Adipocyte (in vitro differentiated cells): ENCODE results near the gene UBE2R2.

Source experiments
- DNase-seq: peaks from one replicate; pipeline ENCODE4 v3.0.0-alpha.2; 2015; ENCODE audit warnings: low read depth
- H3K27me3 ChIP-seq: replicated peaks from 2 replicates; pipeline ENCODE4 v1.7.0; 2013; ENCODE audit warnings: mild to moderate bottlenecking, low read length, moderate library complexity; ENCODE audit not compliant: control insufficient read depth, insufficient read depth
- H3K36me3 ChIP-seq: 2 replicates; pipeline ENCODE4 v1.7.0; 2013; ENCODE audit warnings: low read length, mild to moderate bottlenecking, moderate library complexity; ENCODE audit not compliant: control insufficient read depth, insufficient read depth, severe bottlenecking
- H3K4me1 ChIP-seq: 2 replicates; pipeline ENCODE4 v1.7.0; 2013; ENCODE audit warnings: mild to moderate bottlenecking, low read length, moderate library complexity; ENCODE audit not compliant: control insufficient read depth, insufficient read depth
- H3K4me3 ChIP-seq: 2 replicates; pipeline ENCODE4 v1.7.0; 2013; ENCODE audit warnings: mild to moderate bottlenecking, low read length, moderate library complexity
- H3K9ac ChIP-seq: 2 replicates; pipeline ENCODE4 v1.7.0; 2013; ENCODE audit warnings: mild to moderate bottlenecking, low read length, moderate library complexity
- H3K9me3 ChIP-seq: 2 replicates; pipeline ENCODE4 v1.7.0; 2013; ENCODE audit warnings: mild to moderate bottlenecking, low read length, moderate library complexity; ENCODE audit not compliant: control insufficient read depth

UBE2R2 gene

DNA sequence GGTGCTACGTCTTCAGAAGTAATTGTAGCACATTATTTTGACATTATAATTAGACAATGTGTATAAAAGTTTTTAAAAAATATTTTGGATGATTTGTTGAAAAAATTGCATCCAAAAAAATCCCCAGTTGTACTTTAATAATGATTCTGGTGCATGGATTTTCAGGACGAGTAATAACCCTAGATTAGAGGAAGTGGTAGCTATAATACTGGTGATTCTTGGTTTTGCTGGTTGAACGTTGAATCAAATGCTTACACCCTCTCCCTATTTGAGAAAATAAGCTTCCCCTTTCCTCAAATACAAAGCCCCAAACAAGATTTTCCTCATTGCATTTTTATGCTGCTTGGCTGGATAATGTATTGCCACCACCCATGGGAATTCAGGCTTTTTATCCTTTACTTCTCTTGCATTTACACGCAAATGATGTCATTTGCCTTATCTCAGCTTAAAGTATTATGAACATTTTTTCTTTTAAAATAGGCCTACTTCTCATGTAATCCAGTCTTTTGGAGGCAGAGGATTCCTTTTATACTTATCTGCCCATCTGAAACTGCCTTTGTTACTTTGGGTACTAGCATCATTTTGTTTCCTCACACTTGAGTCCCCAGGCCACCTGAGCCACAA is 86.3 kb downstream of the UBE2R2 start:
- Histone ChIP-seq H3K4me1 (peaks cover 22% of the 10 kb centered on the region), H3K36me3 (peaks cover 40% of the 10 kb centered on the region), H3K9me3 (no peaks in the 10 kb centered on the region), H3K9ac (no peak overlapping the region), H3K27me3 (no peaks in the 10 kb centered on the region), H3K4me3 (no peak overlapping the region)
- peak; percentile 52 for DNase-seq

DNA sequence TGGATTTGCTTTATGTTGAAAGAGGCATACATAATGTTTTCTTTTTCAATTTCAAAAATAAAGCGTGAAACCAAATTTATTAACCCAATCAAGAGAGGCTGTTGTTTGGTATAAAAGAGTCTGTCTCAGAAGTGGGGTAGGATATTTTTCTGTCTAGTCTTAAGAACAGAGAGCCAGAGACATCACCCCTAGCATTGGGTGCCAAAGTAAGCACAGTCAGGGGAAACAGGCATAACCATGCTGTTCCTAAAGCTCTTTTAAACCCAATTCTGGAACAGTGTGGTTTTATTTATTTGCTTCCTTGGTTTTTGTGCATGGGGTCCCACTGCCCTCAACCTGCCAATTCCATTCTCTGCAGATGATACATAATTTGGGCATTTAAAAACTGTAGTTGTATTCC is 88.2 kb downstream of the UBE2R2 start:
- H3K9ac ChIP-seq, result no peak overlapping the region
- H3K27me3 ChIP-seq, result no peaks in the 10 kb centered on the region
- H3K36me3 ChIP-seq, result peaks cover 35% of the 10 kb centered on the region
- H3K9me3 ChIP-seq, result no peaks in the 10 kb centered on the region
- DNase-seq, result no peak
- no peak overlapping the region for H3K4me3 ChIP-seq
- peaks cover 26% of the 10 kb centered on the region for H3K4me1 ChIP-seq

DNA sequence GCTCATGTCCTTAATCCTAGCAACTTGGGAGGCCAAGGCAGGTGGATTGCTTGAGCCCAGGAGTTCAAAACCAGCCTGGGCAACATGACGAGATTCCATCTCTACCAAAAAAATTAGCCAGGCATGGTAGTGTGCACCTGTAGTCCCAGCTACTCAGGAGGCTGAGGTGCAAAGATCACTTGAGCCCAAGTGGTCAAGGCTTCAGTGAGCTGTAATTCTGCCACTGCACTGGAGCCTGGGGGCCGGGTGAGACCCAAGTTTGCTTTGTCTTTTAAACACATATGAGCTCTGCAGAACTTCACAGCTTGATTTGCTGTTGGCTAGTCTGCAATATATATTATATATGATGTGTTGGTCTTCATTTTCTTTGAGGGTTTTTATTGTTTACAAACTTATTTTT is 89.8 kb downstream of the UBE2R2 start:
- Histone ChIP-seq H3K4me1 (peaks cover 26% of the 10 kb centered on the region), H3K9me3 (no peaks in the 10 kb centered on the region), H3K4me3 (no peak overlapping the region), H3K27me3 (no peaks in the 10 kb centered on the region), H3K36me3 (peaks cover 19% of the 10 kb centered on the region), H3K9ac (no peak overlapping the region)
- no peak for DNase-seq

DNA sequence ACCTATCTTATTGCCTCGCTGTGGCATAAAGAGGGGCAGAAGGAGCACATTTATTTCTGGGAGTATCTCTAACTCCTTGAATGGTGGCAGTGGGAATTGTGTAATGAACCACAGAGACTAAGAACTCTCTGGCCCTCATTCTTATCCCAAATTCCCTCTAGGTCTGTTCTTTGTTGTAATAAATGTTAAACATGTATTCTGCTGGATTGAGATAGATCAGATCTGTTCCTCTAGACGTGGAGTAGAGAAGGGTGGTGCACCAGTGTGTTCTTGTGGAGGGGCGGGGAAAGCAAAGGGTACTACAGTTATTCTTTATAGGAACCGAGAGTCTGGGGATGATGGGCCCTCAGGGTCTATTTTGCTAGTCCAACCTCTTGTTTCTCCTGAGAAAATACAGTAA is 90.4 kb downstream of the UBE2R2 start:
- Histone ChIP-seq H3K4me1 (peaks cover 26% of the 10 kb centered on the region), H3K27me3 (no peaks in the 10 kb centered on the region), H3K9ac (no peak overlapping the region), H3K9me3 (no peaks in the 10 kb centered on the region), H3K4me3 (no peak overlapping the region), H3K36me3 (peaks cover 17% of the 10 kb centered on the region)
- no peak for DNase-seq

DNA sequence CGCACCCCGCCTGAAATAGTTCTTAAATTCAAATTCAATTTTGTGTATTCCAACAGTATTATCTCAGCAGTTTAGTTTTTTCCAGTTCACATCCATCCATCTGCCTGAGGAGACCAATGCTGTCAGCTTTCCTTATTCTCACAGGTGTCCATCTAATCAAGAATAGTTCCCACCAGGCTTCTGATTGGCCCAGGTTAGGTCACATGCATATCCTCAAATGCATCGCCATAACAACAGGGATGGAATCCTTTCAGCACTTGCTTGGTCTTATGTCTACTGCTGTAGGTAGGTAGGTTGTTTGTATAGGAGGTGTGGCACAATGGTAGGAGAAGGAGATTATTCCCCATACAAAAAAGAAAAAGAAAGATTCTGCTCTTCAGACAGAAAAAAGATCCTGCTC is 91.2 kb downstream of the UBE2R2 start:
- DNase-seq, result no peak
- Histone ChIP-seq H3K36me3 (peaks cover 22% of the 10 kb centered on the region), H3K9me3 (no peaks in the 10 kb centered on the region), H3K4me1 (peaks cover 26% of the 10 kb centered on the region), H3K9ac (no peak overlapping the region), H3K27me3 (no peaks in the 10 kb centered on the region), H3K4me3 (no peak overlapping the region)

DNA sequence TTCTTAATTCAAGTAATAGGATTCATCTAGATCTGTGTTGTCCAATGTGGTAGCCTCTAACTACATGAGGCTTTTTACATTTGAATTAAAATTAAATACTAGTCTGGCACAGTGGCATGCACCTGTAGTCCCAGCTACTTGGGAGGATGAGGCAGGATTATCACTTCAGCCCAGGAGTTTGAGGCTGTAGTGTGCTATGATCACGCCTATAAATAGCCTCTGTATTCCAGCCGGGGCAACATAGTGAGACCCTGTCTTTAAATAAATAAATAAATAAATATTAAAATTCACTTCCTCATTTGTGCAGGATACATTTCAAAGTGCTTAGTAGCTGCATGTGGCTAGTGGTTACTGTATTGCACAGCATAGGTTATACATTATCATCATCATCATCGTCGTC is 91.8 kb downstream of the UBE2R2 start:
- Histone ChIP-seq H3K4me3 (no peak overlapping the region), H3K4me1 (peaks cover 30% of the 10 kb centered on the region), H3K9me3 (no peaks in the 10 kb centered on the region), H3K27me3 (no peaks in the 10 kb centered on the region), H3K36me3 (peaks cover 22% of the 10 kb centered on the region), H3K9ac (no peak overlapping the region)
- DNase-seq, result no peak

DNA sequence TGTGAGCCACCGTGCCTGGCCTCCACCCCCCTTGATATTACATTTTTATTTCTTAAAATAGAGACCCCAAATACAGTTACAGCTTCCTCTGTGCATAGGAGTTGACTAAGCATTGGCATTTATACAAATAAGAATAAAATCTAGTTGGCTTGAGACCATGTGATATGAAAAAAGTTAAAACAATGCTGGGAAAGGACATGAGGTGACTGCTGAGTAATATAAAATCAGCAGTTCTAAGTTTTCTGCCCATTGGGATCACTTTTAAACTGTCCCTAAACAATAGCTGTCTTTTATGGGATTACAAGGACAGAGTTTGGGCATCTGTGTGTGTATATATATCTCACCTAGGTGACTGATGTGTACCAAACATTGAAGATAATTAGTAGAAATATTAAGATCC is 96.6 kb downstream of the UBE2R2 start:
- H3K9ac ChIP-seq, result no peak overlapping the region
- H3K36me3 ChIP-seq, result peaks cover 55% of the 10 kb centered on the region
- no peaks in the 10 kb centered on the region for H3K9me3 ChIP-seq
- H3K4me3 ChIP-seq, result no peak overlapping the region
- no peaks in the 10 kb centered on the region for H3K27me3 ChIP-seq
- peaks cover 10% of the 10 kb centered on the region for H3K4me1 ChIP-seq
- no peak for DNase-seq

DNA sequence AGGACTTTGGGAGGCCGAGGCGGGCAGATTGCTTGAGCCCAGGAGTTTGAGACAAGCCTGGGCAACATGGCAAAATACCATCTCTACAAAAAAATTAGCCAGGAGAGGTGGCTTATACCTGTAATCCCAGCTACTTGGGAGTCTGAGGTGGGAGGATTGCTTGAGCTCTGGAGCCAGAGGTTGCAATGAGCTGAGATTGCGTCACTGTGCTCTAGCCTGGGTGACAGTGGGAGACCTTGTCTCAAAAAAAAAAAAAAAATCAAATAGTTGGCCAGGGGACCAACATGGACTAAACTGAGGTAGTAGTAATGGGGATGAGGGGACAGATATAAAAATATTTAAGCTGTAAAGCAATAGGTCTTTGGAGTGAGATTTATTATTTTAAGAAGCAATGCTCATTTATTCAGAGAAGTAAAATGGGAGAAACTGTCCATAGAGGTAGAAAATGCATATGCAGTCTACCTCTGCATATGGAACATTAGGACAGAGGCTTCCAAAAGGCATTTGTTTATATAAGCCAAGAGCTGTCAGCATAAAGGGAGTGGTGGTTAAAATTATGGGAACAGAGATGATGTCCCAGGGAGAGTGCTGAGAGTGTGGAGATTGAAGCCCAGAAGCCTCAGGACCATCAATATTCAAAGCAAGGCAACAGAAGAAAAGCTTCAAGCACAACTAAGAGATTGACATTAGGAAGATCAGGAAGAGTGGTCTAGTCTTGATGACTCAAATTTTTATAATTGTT is 98.1 kb downstream of the UBE2R2 start:
- no peak for DNase-seq
- Histone ChIP-seq H3K27me3 (no peaks in the 10 kb centered on the region), H3K9me3 (no peaks in the 10 kb centered on the region), H3K4me3 (no peak overlapping the region), H3K9ac (no peak overlapping the region), H3K4me1 (peaks cover 7% of the 10 kb centered on the region), H3K36me3 (peaks cover 69% of the 10 kb centered on the region)

DNA sequence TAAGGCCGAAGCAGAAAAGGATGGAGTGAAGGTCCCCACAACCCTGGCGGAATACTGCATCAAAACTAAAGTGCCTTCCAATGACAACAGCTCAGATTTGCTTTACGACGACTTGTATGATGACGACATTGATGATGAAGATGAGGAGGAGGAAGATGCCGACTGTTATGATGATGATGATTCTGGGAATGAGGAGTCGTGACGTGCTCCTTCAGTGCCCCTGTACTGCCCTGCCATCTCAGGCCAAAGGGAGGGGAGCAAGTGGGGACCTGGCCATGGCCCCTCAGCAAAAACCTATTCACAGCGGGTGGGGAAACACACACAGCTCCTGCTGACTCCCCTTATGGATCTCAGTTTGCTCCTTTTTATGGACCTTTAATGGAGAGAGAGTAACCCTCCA is 100.1 kb downstream of the UBE2R2 start:
- H3K4me3 ChIP-seq, result no peak overlapping the region
- no peaks in the 10 kb centered on the region for H3K9me3 ChIP-seq
- peaks cover 87% of the 10 kb centered on the region for H3K36me3 ChIP-seq
- H3K9ac ChIP-seq, result no peak overlapping the region
- peaks cover 7% of the 10 kb centered on the region for H3K4me1 ChIP-seq
- no peaks in the 10 kb centered on the region for H3K27me3 ChIP-seq
- DNase-seq, result no peak

DNA sequence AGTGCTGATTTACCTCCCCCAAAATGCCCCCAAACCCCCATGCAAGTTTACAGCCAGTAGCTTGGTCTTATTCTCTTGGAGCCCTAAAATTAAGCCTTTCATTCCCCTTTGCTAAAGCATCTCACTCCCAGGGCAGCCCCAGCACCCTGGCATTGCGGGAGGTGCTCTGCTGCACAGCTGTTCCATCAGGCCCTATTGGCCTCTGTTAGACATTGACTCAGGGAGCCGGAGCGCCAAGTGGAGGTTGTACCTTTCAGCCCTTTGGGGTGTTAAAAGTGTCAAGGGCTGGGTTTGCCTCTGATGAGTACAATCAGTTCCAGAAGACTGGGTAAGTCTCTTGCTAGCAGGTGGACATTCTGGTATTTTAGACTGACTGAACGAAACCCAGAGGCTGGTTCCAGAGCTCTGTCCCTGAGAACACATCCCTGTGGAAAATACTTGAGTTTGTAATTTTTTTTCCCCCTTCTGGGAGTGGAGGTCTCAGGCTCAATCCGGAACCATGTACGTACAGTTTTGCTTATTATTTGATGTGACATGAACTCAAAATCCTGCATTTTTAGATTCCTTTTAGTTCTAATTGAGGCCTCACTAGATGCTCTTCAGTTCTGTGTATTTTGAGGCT is 102.4 kb downstream of the UBE2R2 start:
- no peak overlapping the region for H3K9ac ChIP-seq
- H3K9me3 ChIP-seq, result no peaks in the 10 kb centered on the region
- H3K36me3 ChIP-seq, result peaks cover 88% of the 10 kb centered on the region

DNA sequence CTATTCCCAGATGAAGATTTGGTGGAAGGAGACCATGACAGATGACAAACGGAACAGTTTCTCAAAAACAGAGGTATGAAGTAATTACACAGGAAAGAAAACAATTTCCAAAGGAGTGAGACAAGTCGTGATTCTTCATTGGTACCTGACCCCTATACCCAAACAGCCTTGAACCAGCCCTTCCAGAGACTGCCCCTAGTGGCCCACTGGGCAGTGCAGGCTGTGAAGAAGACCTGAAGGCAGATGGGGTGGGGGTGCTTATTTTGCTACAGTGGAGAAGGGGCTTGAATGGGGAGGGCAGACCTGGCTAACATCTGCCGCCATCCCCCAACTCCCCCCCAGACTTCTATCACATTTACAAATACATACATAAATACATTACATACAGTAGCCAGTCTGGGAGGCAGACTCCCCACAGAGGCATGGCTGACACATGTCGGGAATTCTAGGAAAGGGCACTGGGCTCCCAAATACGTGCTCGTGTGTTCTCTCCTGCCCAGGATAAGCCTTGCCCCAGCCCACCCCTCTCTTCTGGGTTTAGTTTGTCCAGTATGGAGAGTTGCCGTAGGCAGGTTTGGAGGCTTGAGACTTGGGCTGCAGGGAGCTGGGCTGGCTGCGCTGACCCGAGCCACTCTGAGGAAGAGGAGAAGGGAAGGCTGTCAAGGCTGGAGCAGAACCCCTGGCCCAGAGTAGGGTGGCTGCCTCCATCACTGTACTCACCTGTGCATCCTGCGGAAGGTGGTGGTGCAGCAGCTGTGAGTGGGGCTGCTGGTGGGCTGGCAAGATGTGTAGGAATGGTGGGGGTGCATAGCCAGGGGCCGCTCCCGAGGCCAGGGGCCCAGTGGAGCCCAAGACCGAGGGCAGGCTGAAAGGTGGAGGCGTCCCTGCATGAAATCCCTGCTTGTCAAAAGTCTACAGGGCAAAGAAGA is 105.3 kb downstream of the UBE2R2 start:
- no peak overlapping the region for H3K4me3 ChIP-seq
- DNase-seq, result peak; percentile 41
- H3K27me3 ChIP-seq, result no peaks in the 10 kb centered on the region
- peaks cover 19% of the 10 kb centered on the region for H3K4me1 ChIP-seq
- H3K9me3 ChIP-seq, result no peaks in the 10 kb centered on the region
- H3K9ac ChIP-seq, result no peak overlapping the region
- H3K36me3 ChIP-seq, result peaks cover 98% of the 10 kb centered on the region

More for the DNA sequence above, 102.4 kb downstream of the UBE2R2 start:
- no peaks in the 10 kb centered on the region for H3K27me3 ChIP-seq
- H3K4me1 ChIP-seq, result peaks cover 8% of the 10 kb centered on the region
- DNase-seq, result no peak
- H3K4me3 ChIP-seq, result no peak overlapping the region
